HG03045 (cell line): ENCODE results near the gene RAI1.

Experiments
- ATAC-seq: cut with Tn5 transposase; IDR thresholded peaks from one replicate; pipeline ENCODE4 v1.9.1; 2021; ENCODE audit warnings: mild to moderate bottlenecking, moderate library complexity; ENCODE audit not compliant: unreplicated experiment

Gene RAI1

GRCh38 chr17:17714879-17715278 lies 33.6 kb downstream of the RAI1 start:
- no peak for ATAC-seq

GRCh38 chr17:17716837-17717523 lies 35.7 kb downstream of the RAI1 start:
- ATAC-seq: no peak

- no peak for ATAC-seq
These were observed 37.0 kb downstream of the RAI1 start for GRCh38 chr17:17718251-17718650.

GRCh38 chr17:17719199-17719940 lies 38.1 kb downstream of the RAI1 start:
- ATAC-seq: no peak

GRCh38 chr17:17719966-17720543 lies 38.8 kb downstream of the RAI1 start:
- ATAC-seq: no peak

GRCh38 chr17:17721140-17721668 lies 39.9 kb downstream of the RAI1 start:
- no peak for ATAC-seq

- ATAC-seq: no peak
These were observed 41.0 kb downstream of the RAI1 start for GRCh38 chr17:17722081-17722905.

GRCh38 chr17:17722906-17723353 lies 41.7 kb downstream of the RAI1 start:
- no peak for ATAC-seq

- no peak for ATAC-seq
These were observed 42.4 kb downstream of the RAI1 start for GRCh38 chr17:17723354-17724261.

GRCh38 chr17:17724307-17725010 lies 43.2 kb downstream of the RAI1 start:
- no peak for ATAC-seq

- no peak for ATAC-seq
These were observed 43.9 kb downstream of the RAI1 start for GRCh38 chr17:17725011-17725751.

GRCh38 chr17:17725752-17726457 lies 44.6 kb downstream of the RAI1 start:
- ATAC-seq: no peak

- no peak for ATAC-seq
These were observed 45.3 kb downstream of the RAI1 start for GRCh38 chr17:17726458-17727060.

- ATAC-seq: no peak
These were observed 45.9 kb downstream of the RAI1 start for GRCh38 chr17:17727111-17727659.

GRCh38 chr17:17728146-17728545 lies 46.9 kb downstream of the RAI1 start:
- no peak for ATAC-seq

- ATAC-seq: no peak
These were observed 47.4 kb downstream of the RAI1 start for GRCh38 chr17:17728550-17729251.
